ENCODE measurements around the gene LHFPL6. TPM values are rescaled to one million over a fixed set of nuclear protein-coding genes. Genes with fewer than 3 reads are reported as not detected.

LHFPL6 gene
- total RNA-seq, 1 donor from 2014 or later, result 3.0 TPM

DNA sequence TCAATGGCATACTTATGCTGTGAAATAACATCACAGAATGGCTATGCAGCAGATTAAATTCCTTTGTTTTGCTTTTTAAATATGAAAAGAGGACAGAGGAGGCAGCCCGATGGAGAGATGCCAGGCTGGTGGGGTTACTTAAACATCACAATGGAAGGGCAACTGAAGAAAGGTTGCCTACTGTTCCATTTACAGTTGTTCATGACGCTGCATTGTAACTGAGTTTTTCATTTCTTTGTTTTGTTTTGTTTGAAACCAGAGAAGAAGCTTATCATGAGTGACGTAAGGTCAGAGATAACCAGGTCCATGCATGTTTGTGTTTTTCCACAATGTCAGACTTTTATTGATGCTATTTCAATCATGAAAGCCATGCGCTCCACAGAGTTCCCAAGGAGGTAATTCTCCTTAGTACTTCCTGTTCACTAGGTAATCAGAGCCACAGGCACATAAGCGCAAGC lies 273.8 kb downstream of the LHFPL6 start:
- Histone ChIP-seq H3K4me2 (no peak overlapping the region), H2AFZ (replicated peaks) (peak overlapping the region; percentile 6)

DNA sequence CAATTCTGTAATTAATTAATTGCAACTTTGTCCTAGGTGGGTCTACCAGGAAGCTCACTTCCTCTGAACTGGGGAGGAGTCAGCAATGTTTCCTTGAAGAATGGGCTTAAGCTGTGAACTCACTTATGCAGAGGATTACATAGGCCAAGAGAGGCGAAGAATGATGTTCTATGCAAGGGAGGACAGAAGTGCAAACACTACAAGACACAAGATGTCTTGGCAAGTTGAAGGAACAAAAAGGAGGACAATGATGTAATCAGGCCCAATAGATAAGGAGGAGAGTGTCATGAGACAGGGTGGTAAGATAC lies 275.9 kb downstream of the LHFPL6 start:
- no peaks in the 10 kb centered on the region for H4K20me1 ChIP-seq (ENCODE audit: low read depth)
- H2AFZ ChIP-seq (replicated peaks), result no peak overlapping the region
- H3K4me1 ChIP-seq, result peaks cover 38% of the 10 kb centered on the region
- H3K79me2 ChIP-seq (ENCODE audit: low read depth), result no peaks in the 10 kb centered on the region
- peaks cover 13% of the 10 kb centered on the region for H3K9me3 Mint-ChIP-seq
- peak overlapping the region; percentile 58 for H3K4me2 ChIP-seq
- H3K9me3 ChIP-seq (ENCODE audit: low read depth), result no peaks in the 10 kb centered on the region
- peak overlapping the region; percentile 4 for H3K27ac Mint-ChIP-seq
- no peaks in the 10 kb centered on the region for H3K36me3 ChIP-seq
- no peak overlapping the region for H3K27ac ChIP-seq
- no peak overlapping the region for H3K4me3 ChIP-seq
- H3K27me3 ChIP-seq, result no peaks in the 10 kb centered on the region
- TF ChIP-seq, protein P1, sequence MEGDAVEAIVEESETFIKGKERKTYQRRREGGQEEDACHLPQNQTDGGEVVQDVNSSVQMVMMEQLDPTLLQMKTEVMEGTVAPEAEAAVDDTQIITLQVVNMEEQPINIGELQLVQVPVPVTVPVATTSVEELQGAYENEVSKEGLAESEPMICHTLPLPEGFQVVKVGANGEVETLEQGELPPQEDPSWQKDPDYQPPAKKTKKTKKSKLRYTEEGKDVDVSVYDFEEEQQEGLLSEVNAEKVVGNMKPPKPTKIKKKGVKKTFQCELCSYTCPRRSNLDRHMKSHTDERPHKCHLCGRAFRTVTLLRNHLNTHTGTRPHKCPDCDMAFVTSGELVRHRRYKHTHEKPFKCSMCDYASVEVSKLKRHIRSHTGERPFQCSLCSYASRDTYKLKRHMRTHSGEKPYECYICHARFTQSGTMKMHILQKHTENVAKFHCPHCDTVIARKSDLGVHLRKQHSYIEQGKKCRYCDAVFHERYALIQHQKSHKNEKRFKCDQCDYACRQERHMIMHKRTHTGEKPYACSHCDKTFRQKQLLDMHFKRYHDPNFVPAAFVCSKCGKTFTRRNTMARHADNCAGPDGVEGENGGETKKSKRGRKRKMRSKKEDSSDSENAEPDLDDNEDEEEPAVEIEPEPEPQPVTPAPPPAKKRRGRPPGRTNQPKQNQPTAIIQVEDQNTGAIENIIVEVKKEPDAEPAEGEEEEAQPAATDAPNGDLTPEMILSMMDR (IDR thresholded peaks at IDR 0.05), result no peak
- TF ChIP-seq EZH2phosphoT487 (IDR thresholded peaks at IDR 0.05) (no peak), EZH2 (IDR thresholded peaks at IDR 0.05) (no peak)
- peaks cover 3% of the 10 kb centered on the region for H3K36me3 Mint-ChIP-seq
- peaks cover 6% of the 10 kb centered on the region for H3K27me3 Mint-ChIP-seq (ENCODE audit: insufficient read depth, low read depth)
- peaks cover 26% of the 10 kb centered on the region for H3F3A ChIP-seq (ENCODE audit: low read depth)
- DNase-seq (ENCODE audit: low spot score), result no peak
- no peak overlapping the region for H3K9ac ChIP-seq
- H3K4me3 Mint-ChIP-seq, result no peak overlapping the region
- peaks cover 48% of the 10 kb centered on the region for H3K4me1 Mint-ChIP-seq

More for the DNA sequence above, 273.8 kb downstream of the LHFPL6 start:
- Mint-ChIP-seq H3K9me3 (peaks cover 31% of the 10 kb centered on the region), H3K27me3 (ENCODE audit: insufficient read depth, low read depth) (peaks cover 8% of the 10 kb centered on the region), H3K36me3 (peaks cover 11% of the 10 kb centered on the region), H3K4me1 (peaks cover 34% of the 10 kb centered on the region), H3K27ac (no peak overlapping the region), H3K4me3 (no peak overlapping the region)
- TF ChIP-seq EZH2phosphoT487 (IDR thresholded peaks at IDR 0.05), result no peak
- TF ChIP-seq EZH2 (IDR thresholded peaks at IDR 0.05), result no peak
- TF ChIP-seq, protein P1 (IDR thresholded peaks at IDR 0.05), result no peak
- Histone ChIP-seq H3K27me3 (no peaks in the 10 kb centered on the region), H4K20me1 (ENCODE audit: low read depth) (no peaks in the 10 kb centered on the region), H3K9me3 (ENCODE audit: low read depth) (no peaks in the 10 kb centered on the region), H3K9ac (no peak overlapping the region), H3K36me3 (no peaks in the 10 kb centered on the region), H3K4me3 (no peak overlapping the region), H3F3A (ENCODE audit: low read depth) (peaks cover 20% of the 10 kb centered on the region), H3K4me1 (peaks cover 30% of the 10 kb centered on the region), H3K27ac (no peak overlapping the region), H3K79me2 (ENCODE audit: low read depth) (no peaks in the 10 kb centered on the region)
- no peak for DNase-seq (ENCODE audit: low spot score)

DNA sequence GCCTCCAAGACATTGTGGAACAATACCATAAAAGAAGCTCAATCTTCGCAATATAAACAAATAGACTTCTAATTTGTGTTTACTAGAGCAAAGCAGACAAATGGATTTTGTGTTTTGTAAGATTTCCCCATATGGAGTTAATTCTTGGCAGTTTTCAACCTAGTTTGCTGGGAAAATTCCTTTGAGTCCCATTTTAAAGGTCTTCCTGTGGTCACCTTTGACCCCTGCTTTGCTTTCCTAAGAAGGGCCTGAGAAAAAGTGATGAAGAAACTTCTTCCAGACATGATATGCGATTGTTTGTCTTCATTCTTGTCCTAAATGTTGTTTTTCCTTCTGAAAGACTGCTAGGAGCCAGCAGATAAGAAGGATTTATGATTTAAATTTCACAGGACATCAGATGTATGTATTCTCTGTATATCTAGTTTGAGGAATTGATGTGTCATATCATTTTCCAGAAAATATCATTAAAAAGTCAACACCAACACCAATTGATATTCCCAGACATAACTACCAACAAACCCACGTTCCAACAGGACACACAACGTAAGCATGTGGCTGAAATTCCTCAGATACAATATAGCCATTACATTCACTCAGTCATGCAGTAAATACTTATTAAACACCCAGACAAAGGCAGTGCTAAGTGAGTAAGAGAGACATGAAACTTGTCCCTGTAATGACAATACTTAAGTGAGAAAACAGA lies 276.4 kb downstream of the LHFPL6 start:
- Mint-ChIP-seq H3K9me3 (peaks cover 11% of the 10 kb centered on the region), H3K27ac (peak overlapping the region; percentile 46), H3K27me3 (ENCODE audit: insufficient read depth, low read depth) (peaks cover 6% of the 10 kb centered on the region), H3K4me1 (peaks cover 53% of the 10 kb centered on the region), H3K36me3 (peaks cover 2% of the 10 kb centered on the region), H3K4me3 (no peak overlapping the region)
- Histone ChIP-seq H3K4me1 (peaks cover 38% of the 10 kb centered on the region), H3K79me2 (ENCODE audit: low read depth) (no peaks in the 10 kb centered on the region), H3K4me3 (no peak overlapping the region), H4K20me1 (ENCODE audit: low read depth) (no peaks in the 10 kb centered on the region), H2AFZ (replicated peaks) (no peak overlapping the region), H3K27ac (peak overlapping the region; percentile 48), H3K4me2 (peak overlapping the region; percentile 58), H3F3A (ENCODE audit: low read depth) (peaks cover 26% of the 10 kb centered on the region), H3K9me3 (ENCODE audit: low read depth) (no peaks in the 10 kb centered on the region), H3K36me3 (no peaks in the 10 kb centered on the region), H3K27me3 (no peaks in the 10 kb centered on the region), H3K9ac (no peak overlapping the region)
- peak; percentile 61 for DNase-seq (ENCODE audit: low spot score)
- TF ChIP-seq EZH2 (IDR thresholded peaks at IDR 0.05) (no peak), EZH2phosphoT487 (IDR thresholded peaks at IDR 0.05) (no peak)
- TF ChIP-seq, protein P1 (IDR thresholded peaks at IDR 0.05), result no peak
